Dedifferentiated amniotic fluid mesenchymal stem cell (primary cell): Measurements from ENCODE around the gene AJAP1.

ENCODE experiments used
- DNase-seq: peaks from one replicate; pipeline ENCODE4 v3.0.0-alpha.2; 2016; ENCODE audit errors: extremely low spot score

Gene AJAP1

GRCh38 chr1:4699376-4700301, 45.2 kb downstream of the AJAP1 start:
- DNase-seq: no peak

- DNase-seq: no peak
Observed at GRCh38 chr1:4700801-4701200, 46.4 kb downstream of the AJAP1 start.

GRCh38 chr1:4701276-4701675, 46.9 kb downstream of the AJAP1 start:
- DNase-seq: no peak

GRCh38 chr1:4702464-4702863, 48.1 kb downstream of the AJAP1 start:
- no peak for DNase-seq

- no peak for DNase-seq
Observed at GRCh38 chr1:4702932-4703331, 48.5 kb downstream of the AJAP1 start.

GRCh38 chr1:4703646-4704045, 49.2 kb downstream of the AJAP1 start:
- DNase-seq: no peak

GRCh38 chr1:4708840-4709507, 54.6 kb downstream of the AJAP1 start:
- no peak for DNase-seq

GRCh38 chr1:4709641-4710040, 55.2 kb downstream of the AJAP1 start:
- no peak for DNase-seq

GRCh38 chr1:4710592-4711415, 56.4 kb downstream of the AJAP1 start:
- DNase-seq: no peak

GRCh38 chr1:4711416-4712275, 57.2 kb downstream of the AJAP1 start:
- DNase-seq: no peak

GRCh38 chr1:4713669-4714068, 59.3 kb downstream of the AJAP1 start:
- no peak for DNase-seq

- no peak for DNase-seq
Observed at GRCh38 chr1:4716406-4716805, 62.0 kb downstream of the AJAP1 start.

- DNase-seq: no peak
Observed at GRCh38 chr1:4718071-4718470, 63.7 kb downstream of the AJAP1 start.

GRCh38 chr1:4723106-4723505, 68.7 kb downstream of the AJAP1 start:
- DNase-seq: no peak

- DNase-seq: no peak
Observed at GRCh38 chr1:4724001-4724400, 69.6 kb downstream of the AJAP1 start.

- no peak for DNase-seq
Observed at GRCh38 chr1:4724695-4725250, 70.4 kb downstream of the AJAP1 start.

- no peak for DNase-seq
Observed at GRCh38 chr1:4725416-4725815, 71.0 kb downstream of the AJAP1 start.

- no peak for DNase-seq
Observed at GRCh38 chr1:4726620-4727341, 72.4 kb downstream of the AJAP1 start.

- DNase-seq: no peak
Observed at GRCh38 chr1:4728319-4729089, 74.1 kb downstream of the AJAP1 start.

GRCh38 chr1:4729090-4729471, 74.7 kb downstream of the AJAP1 start:
- no peak for DNase-seq
